ENCODE measurements around the gene NAA38.
"Not testable (repeated sequence)": the region's sequence is repeated elsewhere in the genome, so short reads cannot be mapped to it uniquely, and the experiment has no call there.

Gene NAA38

GRCh38 chr17:7881276-7882054 is 24.1 kb upstream of the NAA38 start:
- no peak for DNase-seq

GRCh38 chr17:7880076-7880868 is 22.9 kb upstream of the NAA38 start:
- no peak for DNase-seq

- DNase-seq = no peak
Observed at GRCh38 chr17:7878234-7878633, 20.9 kb upstream of the NAA38 start.

GRCh38 chr17:7875804-7876370 is 18.5 kb upstream of the NAA38 start:
- DNase-seq = no peak

GRCh38 chr17:7873051-7873450 is 15.7 kb upstream of the NAA38 start:
- DNase-seq = no peak

- DNase-seq = no peak
Observed at GRCh38 chr17:7867881-7868329, 10.5 kb upstream of the NAA38 start.

- no peak for DNase-seq
Observed at GRCh38 chr17:7864995-7865650, 7.8 kb upstream of the NAA38 start.

GRCh38 chr17:7864384-7864783 is 7.0 kb upstream of the NAA38 start:
- DNase-seq = not testable (repeated sequence)

- DNase-seq = no peak
Observed at GRCh38 chr17:7862692-7863437, 5.5 kb upstream of the NAA38 start.

- DNase-seq = no peak
Observed at GRCh38 chr17:7859028-7859427, 1.7 kb upstream of the NAA38 start.

- peak; percentile 58 for DNase-seq
Observed at GRCh38 chr17:7858522-7858810, 1.1 kb upstream of the NAA38 start.

- DNase-seq = peak; percentile 92
Observed at GRCh38 chr17:7857713-7858521, 558 bp upstream of the NAA38 start, which contains the start of gene CYB5D1. TSS of gene CYB5D1 (plus strand) at chr17:7858003. CDS start at chr17:7858135, 132 bp downstream.

GRCh38 chr17:7856011-7856810 is 1.1 kb downstream of the NAA38 start:
- DNase-seq = peak; percentile 53

GRCh38 chr17:7855660-7856010 is 1.7 kb downstream of the NAA38 start:
- DNase-seq = peak; percentile 27

GRCh38 chr17:7854851-7855659 is 2.3 kb downstream of the NAA38 start, which contains the start of gene TMEM88:
TSS of gene TMEM88 (plus strand) at chr17:7855066. CDS start at chr17:7855075, 9 bp downstream.
- DNase-seq = no peak

- DNase-seq = no peak
Observed at GRCh38 chr17:7854078-7854777, 3.1 kb downstream of the NAA38 start.

GRCh38 chr17:7853691-7854038 is 3.7 kb downstream of the NAA38 start:
- no peak for DNase-seq

GRCh38 chr17:7852919-7853690 is 4.3 kb downstream of the NAA38 start:
- DNase-seq = no peak

GRCh38 chr17:7852262-7852670 is 5.1 kb downstream of the NAA38 start:
- DNase-seq = no peak

Measured in stimulated activated CD8-positive, alpha-beta memory T cell treated with anti-CD3 and anti-CD28 coated beads, Interleukin-4, amount 100 ng/mL, for 48 hours (primary cell).